M059J (cell line): ENCODE data around the gene NFKBIE. TPM values are rescaled to one million over a fixed set of nuclear protein-coding genes. Genes with fewer than 3 reads are reported as not detected.
A peak's percentile ranks its signal among the peaks of the same experiment; 100 is the strongest.
"Not testable (repeated sequence)": the region's sequence is repeated elsewhere in the genome, so short reads cannot be mapped to it uniquely, and the experiment has no call there.

Experiments used
- DNase-seq: peaks from one replicate; pipeline ENCODE4 v3.0.0-alpha.2; 2012; ENCODE audit warnings: low read depth
- total RNA-seq: library from RNA; depleted of rRNA; stranded (reverse); fragments of >200 nt; shearing (Covaris generic); gene quantifications from 2 replicates; pipeline ENCODE4 v1.2.3, GENCODE V29; 2014; rRNA removed

Gene NFKBIE, protein sequence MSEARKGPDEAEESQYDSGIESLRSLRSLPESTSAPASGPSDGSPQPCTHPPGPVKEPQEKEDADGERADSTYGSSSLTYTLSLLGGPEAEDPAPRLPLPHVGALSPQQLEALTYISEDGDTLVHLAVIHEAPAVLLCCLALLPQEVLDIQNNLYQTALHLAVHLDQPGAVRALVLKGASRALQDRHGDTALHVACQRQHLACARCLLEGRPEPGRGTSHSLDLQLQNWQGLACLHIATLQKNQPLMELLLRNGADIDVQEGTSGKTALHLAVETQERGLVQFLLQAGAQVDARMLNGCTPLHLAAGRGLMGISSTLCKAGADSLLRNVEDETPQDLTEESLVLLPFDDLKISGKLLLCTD
- 48.8 and 51.9 TPM in 2 replicates for total RNA-seq

- DNase-seq, result peak; percentile 93
Observed at GRCh38 chr6:44265007-44265721, at the start of gene NFKBIE. TSS of gene NFKBIE (minus strand) at chr6:44265551. CDS start at chr6:44265346, 205 bp downstream.

- not testable (repeated sequence) for DNase-seq
Observed at GRCh38 chr6:44314657-44315056, 49.3 kb upstream of the NFKBIE start.

DNA sequence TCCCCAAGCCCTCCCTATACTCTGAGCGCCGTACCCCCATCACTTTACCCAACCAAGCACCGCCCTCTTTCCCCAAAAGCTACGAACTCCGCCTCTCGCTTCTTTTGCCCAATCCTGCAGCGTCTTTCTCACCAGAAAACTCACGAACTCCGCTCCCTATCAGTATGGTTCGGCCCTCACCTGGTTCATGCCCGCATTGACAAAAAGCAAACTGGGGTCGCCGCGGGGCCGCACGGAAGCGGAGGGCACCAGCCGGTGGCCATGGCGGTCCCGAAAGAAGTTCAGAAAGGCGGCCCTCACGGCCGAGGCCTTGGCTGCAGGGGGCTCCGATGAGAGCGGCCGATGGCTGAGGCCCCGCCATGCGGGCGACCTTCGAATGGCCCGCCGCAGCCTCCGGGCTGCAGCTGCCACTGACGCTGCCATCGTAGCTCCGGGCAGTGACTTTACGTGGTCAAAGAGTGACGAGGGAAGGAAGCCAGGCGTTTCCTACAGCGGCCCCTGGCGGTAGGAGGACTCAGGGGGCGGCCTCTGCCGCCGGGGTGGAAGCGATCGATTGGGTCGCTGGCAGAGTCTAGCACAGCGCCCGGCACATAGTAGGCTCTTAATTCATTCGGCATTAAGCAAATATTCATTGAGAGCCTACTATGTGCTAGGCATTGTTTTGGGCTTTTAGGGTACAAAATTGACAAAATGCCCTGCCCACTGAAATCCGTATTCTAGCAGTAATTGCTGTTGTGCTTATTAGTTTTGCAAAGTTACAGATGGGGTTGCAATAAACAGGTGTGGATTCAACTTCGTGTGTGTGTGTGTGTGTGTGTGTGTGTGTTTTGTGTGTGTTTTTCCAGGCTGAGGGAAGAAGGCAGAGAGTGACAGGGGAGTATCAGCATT, 47.8 kb upstream of the NFKBIE start, which contains the start of gene AARS2:
TSS of gene AARS2 (minus strand) at position 447 of the 888 bp plus-strand sequence. CDS start at position 423, 24 bp downstream.
- peak; percentile 87 for DNase-seq

DNA sequence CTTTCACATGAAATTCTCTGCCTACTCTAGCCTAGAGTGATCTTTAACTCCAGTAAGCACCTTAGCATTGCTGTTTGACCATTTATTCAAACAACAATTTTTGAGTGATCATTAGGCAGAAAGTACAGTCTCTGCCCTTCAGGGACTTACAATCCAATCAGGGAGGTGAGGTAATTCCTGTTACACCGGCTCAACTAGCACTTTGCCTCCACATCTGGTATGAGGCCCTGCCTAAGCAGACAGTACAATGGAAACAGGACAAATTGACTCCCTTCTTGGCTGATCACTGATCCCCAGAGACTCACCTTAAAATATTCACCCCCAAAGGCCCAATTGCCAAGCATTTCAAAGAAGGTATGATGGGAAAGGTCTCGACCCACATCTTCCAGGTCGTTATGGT, 46.4 kb upstream of the NFKBIE start:
- no peak for DNase-seq

GRCh38 chr6:44311304-44311703, 46.0 kb upstream of the NFKBIE start:
- DNase-seq, result no peak

DNA sequence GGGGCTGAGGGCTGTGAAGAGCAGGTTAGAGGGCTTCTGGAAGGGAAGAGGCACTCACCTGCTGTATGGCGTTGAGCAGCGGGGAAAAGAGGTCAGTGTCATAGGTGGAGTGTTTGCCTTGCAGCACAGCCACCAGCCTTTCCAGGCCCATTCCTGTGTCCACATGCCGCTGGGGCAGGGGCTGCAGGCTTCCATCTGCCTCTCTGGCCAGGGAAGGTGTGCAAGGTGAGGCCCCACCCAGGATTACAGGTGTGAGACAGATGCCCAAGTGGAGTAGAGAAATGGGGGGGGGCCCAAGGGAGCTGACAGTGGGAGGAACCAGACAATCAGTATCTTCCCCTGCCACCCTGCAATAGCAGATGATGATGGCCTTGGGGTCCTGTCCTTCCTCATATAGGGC, 44.9 kb upstream of the NFKBIE start:
- DNase-seq, result no peak

DNA sequence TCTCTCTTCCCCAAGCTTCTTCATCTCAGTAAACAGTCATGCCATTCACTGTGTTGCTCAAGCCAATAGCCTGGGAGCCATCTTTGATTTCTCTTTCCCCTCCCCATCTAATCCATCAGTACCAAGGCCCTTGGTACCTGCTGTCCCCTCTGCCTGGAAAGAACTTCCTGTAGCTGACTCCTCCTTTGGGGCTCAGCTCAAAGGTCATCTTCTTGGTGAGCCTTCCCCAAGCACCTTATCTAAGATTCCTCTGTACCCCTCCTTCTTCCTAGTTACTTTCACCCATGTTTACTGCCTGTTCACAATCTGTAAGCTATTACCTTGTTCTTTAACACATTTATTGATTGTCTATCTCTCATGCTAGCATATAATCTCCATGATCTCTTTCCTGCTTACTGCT, 44.3 kb upstream of the NFKBIE start:
- DNase-seq, result no peak

- DNase-seq, result no peak
Observed at GRCh38 chr6:44309092-44309491, 43.7 kb upstream of the NFKBIE start.

DNA sequence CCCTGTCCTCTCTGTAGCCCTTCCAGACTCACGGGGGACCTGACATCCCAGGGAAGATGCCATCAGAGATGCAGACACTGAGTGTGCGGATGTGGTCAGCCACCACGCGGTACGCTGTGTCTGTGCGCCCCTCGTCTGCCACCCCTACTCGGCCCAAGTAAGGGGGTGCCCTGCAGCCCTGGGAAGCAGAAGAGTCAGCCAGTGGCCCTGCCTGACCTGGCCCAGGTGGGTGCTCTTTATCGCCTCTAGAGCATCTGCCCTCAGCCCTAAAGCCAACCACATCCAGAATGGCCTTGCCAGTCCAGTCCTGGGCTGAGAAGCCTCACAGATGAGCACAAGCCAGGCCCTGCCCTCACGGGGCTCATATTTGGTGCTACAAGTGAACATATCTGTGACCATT, 41.9 kb upstream of the NFKBIE start:
- DNase-seq, result no peak

- no peak for DNase-seq
Observed at GRCh38 chr6:44306710-44307109, 41.4 kb upstream of the NFKBIE start.

DNA sequence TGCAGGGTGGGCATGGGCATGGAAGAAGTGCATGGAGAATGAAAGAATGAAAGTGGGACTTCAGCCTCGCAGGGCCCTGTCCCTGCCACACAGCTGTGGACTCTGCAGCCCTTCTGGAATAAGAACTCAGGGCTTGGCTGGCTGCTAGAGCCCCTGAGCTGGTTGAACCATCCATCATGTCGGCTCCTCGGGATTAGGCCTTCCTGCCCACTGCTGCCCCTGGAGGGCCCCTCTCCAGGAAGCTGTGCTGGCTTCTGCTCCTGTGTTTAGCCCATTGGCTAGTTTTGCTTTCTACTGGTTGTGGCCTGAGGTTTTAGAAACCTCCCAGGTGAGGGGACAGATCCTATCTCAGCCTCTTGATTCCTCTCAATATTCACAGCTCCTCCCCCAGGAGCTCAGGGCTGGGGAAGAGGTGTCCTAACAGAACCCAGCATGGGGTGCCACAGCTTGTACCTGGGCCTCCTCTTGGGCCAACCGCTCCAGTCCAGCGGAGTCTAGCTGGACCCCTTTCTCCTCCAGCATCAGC, 39.9 kb upstream of the NFKBIE start:
- no peak for DNase-seq

GRCh38 chr6:44304282-44305199, 39.2 kb upstream of the NFKBIE start:
- peak; percentile 37 for DNase-seq

DNA sequence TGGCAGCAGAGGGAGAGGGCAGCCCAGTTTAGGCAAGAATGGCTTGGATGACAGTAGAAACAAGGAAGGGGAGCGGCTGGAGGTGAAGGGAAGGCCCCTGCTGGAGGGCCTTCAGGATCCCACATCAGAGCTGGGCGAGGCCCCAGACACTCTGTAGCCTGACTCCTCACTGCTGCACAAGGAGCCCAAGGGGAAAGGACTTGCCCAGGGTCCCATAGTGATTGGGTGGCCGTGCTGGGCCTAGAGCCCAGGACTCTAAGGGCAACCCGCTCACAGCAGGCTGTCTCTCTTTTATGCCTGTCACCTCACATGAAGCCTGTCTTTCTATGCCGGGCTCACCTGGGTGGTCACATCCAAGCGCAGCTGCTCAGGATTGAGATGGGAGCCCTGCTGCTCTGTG, 38.5 kb upstream of the NFKBIE start:
- no peak for DNase-seq

DNA sequence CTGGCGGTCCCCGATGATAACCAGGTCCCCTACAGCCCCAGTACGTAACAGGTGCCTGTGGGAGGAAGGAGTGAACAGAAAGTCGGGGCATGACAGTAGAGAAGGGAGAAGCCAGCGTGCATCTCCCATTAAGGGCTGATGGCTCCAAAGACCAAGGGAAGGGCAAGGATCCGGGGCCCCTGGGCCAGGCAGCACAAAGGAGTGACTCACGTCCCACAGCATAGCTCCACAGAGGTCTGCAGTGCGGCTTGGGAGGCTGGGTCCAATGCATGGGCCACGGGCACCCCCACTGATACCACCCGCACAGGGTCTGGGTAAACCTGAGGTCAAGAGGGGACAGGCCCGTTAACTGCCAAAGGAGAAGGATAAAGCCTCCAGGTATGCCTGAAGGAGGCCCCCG, 37.5 kb upstream of the NFKBIE start:
- DNase-seq, result no peak

GRCh38 chr6:44301782-44302564, 36.6 kb upstream of the NFKBIE start:
- peak; percentile 25 for DNase-seq

DNA sequence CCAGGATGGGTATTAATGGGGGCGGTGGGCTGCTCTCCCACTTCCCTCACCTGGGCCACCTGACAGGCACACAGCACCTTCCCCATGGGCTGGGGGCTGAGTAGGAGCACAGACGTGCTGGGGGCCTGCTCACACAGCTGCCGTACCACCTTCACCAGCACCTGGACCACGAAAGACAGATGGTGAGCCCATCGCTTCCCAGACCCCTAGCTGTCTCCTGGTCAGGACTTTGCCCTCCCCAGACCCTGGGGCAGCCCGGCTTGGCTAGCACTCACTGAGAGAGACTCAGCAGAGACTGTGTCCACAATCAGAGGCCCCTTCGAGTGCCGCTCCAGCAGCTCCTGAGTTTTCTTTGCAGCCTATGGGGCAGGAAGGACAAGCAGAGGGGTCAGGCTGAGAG, 35.8 kb upstream of the NFKBIE start:
- no peak for DNase-seq

DNA sequence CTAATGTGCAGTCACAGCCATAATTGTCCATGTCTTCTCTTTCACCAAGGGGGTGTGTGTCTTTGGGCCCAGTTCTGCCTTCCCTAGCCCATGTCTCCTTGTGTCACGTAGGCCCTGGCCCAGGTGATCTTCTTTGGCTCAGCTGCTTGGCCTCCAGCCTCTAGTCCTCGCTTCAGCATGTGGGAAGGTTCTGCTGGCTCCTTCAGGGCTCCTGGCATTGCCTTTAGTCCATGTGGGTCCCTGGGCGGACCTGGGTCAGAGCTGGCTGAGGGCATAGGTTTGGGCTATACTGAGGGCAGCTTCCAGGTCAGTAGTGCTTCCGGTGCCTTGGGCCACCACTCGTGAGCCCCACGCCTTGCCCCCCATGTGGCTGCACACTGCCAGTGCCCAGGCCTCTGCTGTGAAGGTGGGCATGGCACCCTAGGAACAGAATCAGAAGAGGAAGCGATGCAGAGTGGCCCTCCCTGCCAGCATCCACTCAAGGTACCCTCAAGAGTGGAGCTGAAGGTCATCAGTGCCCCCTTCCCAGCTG, 35.0 kb upstream of the NFKBIE start:
- DNase-seq, result no peak

GRCh38 chr6:44298864-44299263, 33.5 kb upstream of the NFKBIE start:
- no peak for DNase-seq

DNA sequence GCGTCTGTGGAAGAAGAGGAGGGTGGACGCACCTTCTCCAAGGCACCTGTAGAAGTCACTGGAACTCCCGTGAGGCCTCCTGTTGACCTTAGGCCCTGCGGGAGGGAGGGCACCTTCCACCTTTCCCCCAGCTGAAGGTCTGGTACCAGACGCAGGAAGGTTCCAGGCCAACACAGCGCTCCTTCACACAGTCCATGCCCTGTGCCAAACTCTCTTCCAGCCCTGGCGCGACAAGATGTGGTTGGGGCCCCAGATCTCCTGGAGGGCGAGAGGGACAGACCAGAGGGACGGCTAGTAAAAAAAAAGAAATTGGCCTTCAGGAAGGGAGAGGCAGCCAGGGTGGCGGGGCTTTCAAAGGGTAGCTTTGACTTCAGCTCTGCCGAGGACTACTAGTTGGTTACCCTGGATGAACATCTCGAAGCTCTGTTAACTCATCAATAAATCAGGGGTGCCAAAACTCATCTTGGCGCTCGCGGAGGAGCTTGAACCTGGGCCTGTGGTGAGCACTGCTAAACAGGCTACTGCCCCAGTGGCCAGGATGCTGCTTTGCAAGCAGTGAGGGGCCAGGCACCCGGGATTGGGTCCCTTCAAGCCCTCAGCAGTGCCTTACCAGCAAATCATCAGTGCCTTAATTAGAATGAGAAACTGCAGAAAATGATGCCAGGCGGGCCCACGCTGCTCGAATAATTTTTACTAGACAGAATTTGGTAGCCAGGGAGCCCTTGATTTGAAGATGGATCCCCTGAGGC, 32.9 kb upstream of the NFKBIE start:
- peak; percentile 13 for DNase-seq
